Activated T-cell treated with anti-CD3 and anti-CD28 coated beads, Interleukin-2, amount 50 U/mL, for 4 hours (primary cell): ENCODE measurements around the gene SDF2. TPM values are rescaled to one million over a fixed set of nuclear protein-coding genes. Genes with fewer than 3 reads are reported as not detected.

ENCODE experiments used
- ATAC-seq, 2 donors: fragments of 200-7000 bp; cut with Tn5 transposase; one replicate each; pipeline ENCODE4 v1.10.0; 2021
- DNase-seq: peaks from one replicate; pipeline ENCODE4 v3.0.0-alpha.2; 2020
- H3K27me3 Mint-ChIP-seq: one replicate; pipeline ENCODE4 v1.8.0; 2021; ENCODE audit warnings: low read depth, mixed read lengths
- H3K36me3 Mint-ChIP-seq: one replicate; pipeline ENCODE4 v1.8.0; 2022; ENCODE audit warnings: mixed read lengths; ENCODE audit not compliant: insufficient read depth
- H3K4me1 Mint-ChIP-seq: one replicate; pipeline ENCODE4 v1.8.0; 2021; ENCODE audit warnings: low read depth, mixed read lengths
- H3K4me3 Mint-ChIP-seq: one replicate; pipeline ENCODE4 v1.8.0; 2021; ENCODE audit warnings: mild to moderate bottlenecking, moderate library complexity, mixed read lengths
- H3K9me3 Mint-ChIP-seq: one replicate; pipeline ENCODE4 v1.8.0; 2021; ENCODE audit warnings: mixed read lengths
- total RNA-seq, 3 donors: library from RNA; stranded (reverse); gene quantifications; one replicate each; pipeline ENCODE4 v1.2.1, GENCODE V29; 2021

Gene SDF2, protein sequence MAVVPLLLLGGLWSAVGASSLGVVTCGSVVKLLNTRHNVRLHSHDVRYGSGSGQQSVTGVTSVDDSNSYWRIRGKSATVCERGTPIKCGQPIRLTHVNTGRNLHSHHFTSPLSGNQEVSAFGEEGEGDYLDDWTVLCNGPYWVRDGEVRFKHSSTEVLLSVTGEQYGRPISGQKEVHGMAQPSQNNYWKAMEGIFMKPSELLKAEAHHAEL
- 10 to 100 TPM; 42.8 to 46.6 (median 45.4) TPM for total RNA-seq

DNA sequence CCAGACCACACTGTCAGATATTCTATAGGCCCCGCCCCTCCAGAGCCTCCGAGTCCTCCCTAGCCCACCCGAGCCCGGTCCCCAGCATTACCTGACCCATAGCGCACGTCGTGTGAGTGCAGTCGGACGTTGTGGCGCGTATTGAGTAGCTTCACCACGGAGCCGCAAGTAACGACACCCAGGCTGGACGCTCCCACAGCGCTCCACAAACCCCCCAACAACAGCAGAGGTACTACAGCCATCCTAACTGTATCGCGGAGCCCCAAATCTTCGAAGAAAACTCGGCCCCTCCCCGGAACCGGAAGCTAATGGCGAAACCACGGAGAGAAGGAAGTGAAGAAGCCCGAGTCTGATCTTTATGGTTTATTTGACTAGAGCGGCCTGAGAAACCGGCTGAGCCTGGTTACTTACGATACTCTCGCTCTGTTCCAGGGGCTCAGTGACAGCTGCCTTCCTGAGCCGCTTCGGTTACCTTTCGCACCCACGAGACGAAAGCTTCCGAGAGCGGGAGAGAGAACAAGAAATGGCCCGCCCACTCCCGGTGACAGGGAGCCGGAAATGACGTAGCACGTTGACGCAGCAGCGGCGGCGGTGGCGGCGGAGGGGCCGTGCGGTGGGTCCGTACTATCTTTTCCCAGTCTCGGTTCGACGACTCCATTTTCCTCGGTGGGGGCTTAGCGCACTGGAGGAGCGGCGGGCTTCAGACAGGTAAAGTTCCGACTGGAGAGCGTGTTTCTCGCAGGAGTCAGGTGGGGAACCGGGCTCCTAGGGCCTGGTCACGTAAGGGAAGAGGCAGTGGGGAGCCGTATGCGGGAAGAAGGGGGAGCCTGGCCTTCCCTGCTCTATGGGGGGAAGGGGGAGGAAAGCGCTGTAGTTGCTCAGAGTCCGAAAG is at the start of gene SDF2, which contains the start of gene SUPT6H:
SDF2 (minus strand) TSS at position 272 of the 892 bp plus-strand sequence; CDS start at position 242, 30 bp downstream.
SUPT6H (plus strand) TSS at position 571 of the 892 bp plus-strand sequence. CDS start 11,197 bp downstream, outside the sequence.
- peaks cover 56% of the 10 kb centered on the region for H3K4me1 Mint-ChIP-seq
- peak; percentile 88 to 89 for ATAC-seq
- peak; percentile 95 for DNase-seq
- no peaks in the 10 kb centered on the region for H3K27me3 Mint-ChIP-seq
- H3K36me3 Mint-ChIP-seq, result peaks cover 28% of the 10 kb centered on the region
- H3K9me3 Mint-ChIP-seq, result no peaks in the 10 kb centered on the region
- peak within 1 kb of the TSS; percentile 100 for H3K4me3 Mint-ChIP-seq

DNA sequence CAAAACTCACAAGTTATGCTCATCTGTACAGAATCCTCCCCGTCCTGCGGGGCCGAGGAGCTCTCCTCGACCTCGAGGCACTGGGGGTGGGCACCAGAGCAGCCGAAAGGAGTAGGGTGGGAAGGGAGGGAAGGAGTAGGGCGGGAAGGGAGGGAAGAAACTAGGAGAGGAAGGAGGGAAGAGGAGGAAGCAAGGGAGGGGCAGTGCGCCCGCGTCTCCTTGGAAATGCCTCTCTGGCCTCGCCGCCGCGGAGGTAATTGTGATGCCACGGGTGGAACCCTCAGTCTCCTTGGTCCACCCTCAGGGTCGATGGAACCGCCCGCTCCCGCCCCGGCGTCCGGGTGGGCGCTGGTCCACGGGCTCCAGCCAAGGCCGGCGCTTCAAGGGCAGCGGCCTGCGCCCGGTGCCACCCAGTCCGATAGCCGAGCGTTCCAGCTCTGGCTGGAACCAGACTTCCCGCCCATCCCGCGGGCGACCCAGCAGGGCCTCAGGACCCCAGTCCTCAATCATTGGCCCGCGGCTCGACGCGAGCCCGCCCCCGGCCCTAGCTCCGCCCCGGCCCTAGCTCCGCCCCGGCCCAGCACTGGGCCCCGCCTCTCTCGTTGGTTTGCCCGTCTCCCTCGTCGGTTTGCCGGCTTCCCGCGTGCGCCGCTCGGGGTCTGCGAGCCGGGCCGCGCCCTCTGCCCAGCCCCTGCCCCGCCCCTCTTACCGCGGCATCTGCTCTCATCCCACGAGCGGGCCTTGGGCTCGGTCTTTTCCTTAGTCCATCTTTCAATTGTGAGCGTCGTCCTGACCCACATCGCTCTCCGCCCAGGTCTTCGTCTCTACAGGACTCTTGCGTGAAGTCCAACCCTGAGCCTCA is 49.4 kb upstream of the SDF2 start:
- Mint-ChIP-seq H3K4me3 (peak overlapping the region; percentile 80), H3K27me3 (peaks cover 7% of the 10 kb centered on the region)

DNA sequence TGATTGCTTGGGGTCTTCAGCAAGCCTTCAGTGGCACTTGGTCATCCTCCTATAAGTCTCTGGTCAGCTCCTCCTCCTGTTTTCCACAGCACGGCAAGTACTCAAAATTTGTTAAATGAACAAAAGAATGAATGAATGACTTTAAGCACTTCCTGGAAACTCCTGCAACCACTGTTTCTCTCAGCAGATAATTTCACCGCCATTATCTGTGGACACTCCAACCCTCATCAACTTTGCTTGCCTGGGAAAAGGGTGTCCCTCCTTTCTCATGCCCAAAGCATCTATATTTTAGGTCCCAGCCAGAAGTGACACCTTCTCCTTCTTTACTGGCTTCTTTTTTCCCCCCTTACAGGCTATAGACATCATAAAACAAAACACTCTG is 45.6 kb upstream of the SDF2 start:
- no peaks in the 10 kb centered on the region for H3K9me3 Mint-ChIP-seq
- H3K36me3 Mint-ChIP-seq, result peaks cover 9% of the 10 kb centered on the region
- H3K4me3 Mint-ChIP-seq, result no peak overlapping the region
- H3K27me3 Mint-ChIP-seq, result no peaks in the 10 kb centered on the region
- no peak for DNase-seq
- peaks cover 14% of the 10 kb centered on the region for H3K4me1 Mint-ChIP-seq
- no peak for ATAC-seq

More for the DNA sequence above, 49.4 kb upstream of the SDF2 start:
- peak; percentile 89 to 93 for ATAC-seq
- H3K9me3 Mint-ChIP-seq, result no peaks in the 10 kb centered on the region
- H3K4me1 Mint-ChIP-seq, result peaks cover 18% of the 10 kb centered on the region
- peak; percentile 85 for DNase-seq
- no peaks in the 10 kb centered on the region for H3K36me3 Mint-ChIP-seq

DNA sequence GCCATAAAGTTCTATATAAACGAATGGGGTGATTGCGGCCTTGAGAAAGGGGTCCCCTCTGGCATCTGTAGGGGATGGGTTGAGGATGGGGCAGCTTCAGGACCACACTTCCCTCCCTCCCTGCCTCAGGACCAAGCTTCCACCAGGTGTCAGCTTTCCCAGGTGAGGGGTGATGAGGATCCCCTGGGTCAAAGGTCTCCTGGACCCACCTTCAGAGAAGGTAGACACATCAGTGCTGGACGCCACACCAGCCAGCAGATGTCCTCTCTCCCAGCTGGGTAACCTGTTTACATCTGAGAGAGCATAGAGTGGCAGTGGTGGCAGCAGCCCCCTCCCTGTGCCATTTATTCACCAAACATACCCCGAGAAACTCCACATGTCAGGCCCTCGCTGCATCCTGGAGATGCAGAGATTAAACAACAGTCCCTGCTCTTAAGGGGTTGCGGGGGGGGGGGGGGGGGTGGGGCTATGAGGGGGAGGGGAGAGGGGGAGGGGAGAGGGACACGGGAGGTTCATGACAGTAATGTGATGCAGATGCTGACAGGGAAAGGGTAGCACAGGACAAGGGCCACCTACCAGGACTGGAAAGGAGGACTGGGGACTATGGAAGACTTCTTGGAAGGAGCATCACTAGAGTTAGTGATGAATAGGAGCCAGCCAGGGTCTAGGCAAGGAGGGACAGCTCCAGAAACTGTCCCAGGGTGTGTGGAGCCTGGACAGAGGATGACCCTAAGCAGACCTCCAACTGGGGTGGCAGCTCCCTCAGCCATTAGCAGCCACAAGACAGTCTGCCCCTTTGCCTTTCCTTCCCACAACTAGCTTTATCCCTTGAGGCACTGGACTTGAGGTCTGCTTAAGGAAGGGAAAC is 45.0 kb upstream of the SDF2 start:
- DNase-seq (no peak), ATAC-seq (no peak)
- Mint-ChIP-seq H3K27me3 (no peaks in the 10 kb centered on the region), H3K9me3 (no peaks in the 10 kb centered on the region), H3K4me3 (no peak overlapping the region), H3K4me1 (peaks cover 8% of the 10 kb centered on the region), H3K36me3 (peaks cover 12% of the 10 kb centered on the region)

DNA sequence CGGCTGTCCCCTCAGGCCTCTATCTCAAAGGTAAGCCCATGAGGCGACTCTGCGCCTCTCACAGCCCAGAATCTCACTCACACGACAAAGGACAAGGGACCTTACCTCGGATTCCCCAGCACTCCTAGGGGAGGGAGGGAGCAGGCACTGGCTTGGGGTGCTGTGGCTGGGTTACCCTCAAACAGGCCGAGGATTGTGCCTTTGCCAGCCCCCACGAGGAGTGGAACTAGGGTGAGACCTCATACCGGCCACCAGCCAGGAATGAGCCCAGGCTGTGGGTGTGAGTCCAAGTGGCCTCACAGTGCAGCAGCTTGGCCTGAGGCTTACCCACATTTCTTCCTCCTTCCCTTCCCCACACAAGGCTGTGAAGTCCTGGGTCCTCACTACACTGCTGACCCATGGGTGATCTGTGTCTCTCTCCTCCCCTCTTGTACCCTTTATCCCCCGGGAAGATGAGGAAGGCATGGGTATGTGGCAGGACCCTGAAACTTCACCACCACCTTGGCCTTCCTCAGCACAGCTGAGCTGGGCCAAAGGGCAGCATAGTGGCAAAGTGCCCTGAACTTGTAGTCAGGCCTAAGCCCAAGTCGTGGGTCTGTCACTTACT is 44.1 kb upstream of the SDF2 start:
- H3K4me3 Mint-ChIP-seq, result no peak overlapping the region
- DNase-seq, result no peak
- H3K9me3 Mint-ChIP-seq, result no peaks in the 10 kb centered on the region
- H3K4me1 Mint-ChIP-seq, result peaks cover 3% of the 10 kb centered on the region
- peaks cover 16% of the 10 kb centered on the region for H3K36me3 Mint-ChIP-seq
- H3K27me3 Mint-ChIP-seq, result no peaks in the 10 kb centered on the region
- ATAC-seq, result no peak

DNA sequence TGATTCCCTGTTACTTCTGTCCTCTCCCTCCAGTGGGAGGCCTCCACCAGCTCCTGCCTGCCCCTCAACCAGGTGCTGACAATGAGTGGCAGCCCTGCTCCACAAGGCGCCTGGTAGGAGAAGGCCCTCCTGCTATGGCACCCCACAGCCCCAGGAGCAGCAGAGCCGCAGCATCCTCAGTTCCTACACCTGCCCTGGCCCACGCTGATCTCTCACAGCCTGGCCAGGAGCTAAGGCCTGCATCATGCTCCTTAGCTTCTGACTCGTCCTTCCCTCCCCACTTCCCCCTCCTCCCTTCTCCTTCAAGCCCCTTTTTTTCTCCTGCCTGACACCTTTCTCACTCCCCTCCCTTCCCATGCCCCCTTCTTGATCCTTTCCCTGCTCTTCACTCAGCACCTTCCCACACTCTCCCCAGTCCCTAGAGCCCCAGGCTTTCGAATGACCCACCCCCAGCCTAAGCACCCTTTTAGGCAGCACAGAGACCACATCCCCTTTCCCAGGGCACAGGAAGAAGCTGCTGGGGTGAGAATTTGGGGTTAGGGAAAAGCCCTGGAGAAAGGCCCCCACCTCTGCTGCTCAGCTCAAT is 43.5 kb upstream of the SDF2 start:
- no peak for ATAC-seq
- H3K4me3 Mint-ChIP-seq, result no peak overlapping the region
- H3K9me3 Mint-ChIP-seq, result no peaks in the 10 kb centered on the region
- DNase-seq, result no peak
- peaks cover 19% of the 10 kb centered on the region for H3K36me3 Mint-ChIP-seq
- H3K27me3 Mint-ChIP-seq, result no peaks in the 10 kb centered on the region
- no peaks in the 10 kb centered on the region for H3K4me1 Mint-ChIP-seq

DNA sequence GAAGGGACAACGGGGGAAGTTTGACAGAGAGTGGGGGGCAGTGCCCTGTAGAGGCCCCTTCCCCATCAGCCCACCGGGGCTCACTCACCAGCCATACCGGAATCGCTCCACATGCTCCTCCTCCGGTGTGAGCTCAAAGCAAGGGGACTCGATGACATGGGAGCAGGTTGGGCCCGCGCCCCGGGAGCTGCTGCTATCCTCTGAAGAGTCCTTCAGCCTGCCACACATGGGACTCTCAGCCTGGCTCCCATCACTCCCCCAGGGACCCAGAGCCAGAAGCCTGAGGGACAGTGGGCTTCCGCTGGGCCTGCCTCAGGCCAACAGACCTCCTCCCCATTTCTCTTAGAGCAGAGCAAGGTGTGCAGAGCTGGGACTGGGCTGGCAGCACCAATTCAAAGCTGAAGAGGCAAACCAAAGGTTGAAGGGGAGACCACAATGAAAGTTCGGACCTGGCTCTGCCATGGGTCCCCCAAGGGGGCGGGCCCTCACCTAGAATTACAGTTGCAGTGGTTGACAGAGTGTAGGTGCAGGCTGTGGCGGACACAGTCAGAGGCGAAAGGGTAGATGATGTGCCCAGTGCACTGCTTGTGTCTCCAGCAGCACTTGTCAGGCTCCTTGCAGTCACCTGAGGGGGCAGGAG is 42.6 kb upstream of the SDF2 start:
- Mint-ChIP-seq H3K4me3 (no peak overlapping the region), H3K4me1 (no peaks in the 10 kb centered on the region), H3K36me3 (peaks cover 22% of the 10 kb centered on the region), H3K27me3 (no peaks in the 10 kb centered on the region), H3K9me3 (no peaks in the 10 kb centered on the region)
- ATAC-seq (no peak), DNase-seq (no peak)

DNA sequence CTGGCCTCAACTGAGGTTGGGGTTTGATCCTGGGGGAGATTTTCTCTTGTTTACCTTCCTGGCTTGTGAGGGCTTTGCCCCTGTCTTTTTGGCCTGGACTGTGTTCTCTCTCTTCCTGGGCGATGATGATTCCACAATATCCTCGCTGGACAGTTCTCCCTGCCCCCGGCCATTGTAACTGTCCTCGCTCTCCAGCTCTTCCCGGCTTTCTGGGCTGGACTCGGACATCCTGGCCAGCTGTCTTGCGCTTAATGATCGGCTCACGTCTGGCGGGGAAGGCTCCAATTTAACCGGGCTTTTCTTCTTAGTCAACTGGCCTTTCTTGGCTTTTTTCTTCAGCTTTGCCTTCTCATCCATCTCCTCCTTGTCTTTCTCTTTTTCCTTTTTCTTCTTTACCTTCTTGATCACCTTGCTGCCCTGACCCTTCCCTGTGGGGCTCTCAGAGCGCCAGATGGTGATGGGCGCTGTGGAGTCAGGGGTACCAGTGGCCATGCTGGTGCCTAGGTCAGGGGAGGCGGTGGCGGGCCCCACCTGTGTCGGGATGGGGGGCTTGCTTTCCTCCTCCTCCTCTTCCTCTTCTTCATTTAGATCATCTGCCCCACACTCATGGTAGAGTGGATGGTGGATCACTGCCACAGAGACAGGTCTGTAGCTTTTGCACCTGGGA is 42.0 kb upstream of the SDF2 start:
- DNase-seq (no peak), ATAC-seq (no peak)
- H3K9me3 Mint-ChIP-seq, result no peaks in the 10 kb centered on the region
- peaks cover 22% of the 10 kb centered on the region for H3K36me3 Mint-ChIP-seq
- no peaks in the 10 kb centered on the region for H3K27me3 Mint-ChIP-seq
- no peak overlapping the region for H3K4me3 Mint-ChIP-seq
- no peaks in the 10 kb centered on the region for H3K4me1 Mint-ChIP-seq

DNA sequence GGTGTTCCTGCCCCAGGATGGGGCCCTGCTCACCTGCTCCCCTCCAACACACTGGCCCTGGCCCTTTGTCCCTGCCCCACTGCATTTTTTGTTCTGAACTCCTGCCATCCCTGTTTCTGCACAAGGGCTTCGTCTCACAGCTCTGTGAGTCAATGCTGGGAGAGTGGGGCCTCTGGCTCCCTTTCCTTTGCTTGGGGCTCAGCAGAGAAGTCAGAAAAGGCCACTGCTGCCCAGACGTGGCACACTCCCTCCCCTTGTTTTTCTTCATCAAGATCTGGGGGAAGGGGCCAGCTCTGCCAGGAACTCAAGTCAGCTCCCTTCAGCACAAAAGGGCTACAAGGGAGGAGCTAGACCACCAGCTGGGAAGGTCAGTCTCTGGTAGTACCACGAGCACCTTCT is 41.0 kb upstream of the SDF2 start:
- no peak for DNase-seq

DNA sequence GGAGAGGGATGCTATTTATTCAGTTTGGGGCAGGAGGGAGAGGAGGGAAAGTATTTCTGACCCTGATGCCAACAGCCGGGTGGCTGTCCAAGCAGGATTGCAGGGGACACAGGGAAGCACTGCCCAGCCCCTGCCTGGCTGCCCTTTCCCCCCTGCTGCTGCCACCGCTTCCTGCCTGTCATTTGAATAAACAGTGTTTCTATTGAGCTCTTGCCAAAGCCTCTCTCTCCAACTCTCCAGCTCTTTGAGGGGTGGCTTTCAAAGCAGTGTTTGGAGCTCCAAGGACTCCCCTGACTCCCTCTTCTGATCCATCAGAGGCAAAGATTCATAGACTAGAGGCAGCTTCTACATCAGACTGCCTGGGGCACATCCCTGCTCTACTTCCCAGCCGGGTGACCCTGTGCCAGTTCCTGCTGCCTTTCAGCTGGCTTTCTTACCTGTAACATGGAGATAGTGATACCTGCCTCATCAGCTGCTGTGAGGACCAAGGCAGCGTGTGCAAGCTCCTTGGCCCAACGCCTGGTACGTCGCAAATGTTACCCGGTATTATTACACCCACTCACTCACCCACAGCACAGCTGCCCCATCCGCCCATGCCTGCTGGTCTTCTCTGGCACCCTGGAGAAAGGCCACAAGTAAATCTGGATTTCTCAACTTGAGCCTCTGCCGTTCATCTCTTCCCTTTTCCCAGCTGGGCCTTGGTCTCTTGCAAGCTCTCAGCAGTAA is 40.5 kb upstream of the SDF2 start:
- Mint-ChIP-seq H3K4me1 (peaks cover 1% of the 10 kb centered on the region), H3K27me3 (no peaks in the 10 kb centered on the region), H3K9me3 (no peaks in the 10 kb centered on the region), H3K36me3 (peaks cover 30% of the 10 kb centered on the region), H3K4me3 (no peak overlapping the region)
- DNase-seq (no peak), ATAC-seq (no peak)

More for the DNA sequence above, 41.0 kb upstream of the SDF2 start:
- Mint-ChIP-seq H3K36me3 (peaks cover 26% of the 10 kb centered on the region), H3K9me3 (no peaks in the 10 kb centered on the region), H3K4me1 (peaks cover 1% of the 10 kb centered on the region), H3K27me3 (no peaks in the 10 kb centered on the region), H3K4me3 (no peak overlapping the region)
- ATAC-seq, result no peak

DNA sequence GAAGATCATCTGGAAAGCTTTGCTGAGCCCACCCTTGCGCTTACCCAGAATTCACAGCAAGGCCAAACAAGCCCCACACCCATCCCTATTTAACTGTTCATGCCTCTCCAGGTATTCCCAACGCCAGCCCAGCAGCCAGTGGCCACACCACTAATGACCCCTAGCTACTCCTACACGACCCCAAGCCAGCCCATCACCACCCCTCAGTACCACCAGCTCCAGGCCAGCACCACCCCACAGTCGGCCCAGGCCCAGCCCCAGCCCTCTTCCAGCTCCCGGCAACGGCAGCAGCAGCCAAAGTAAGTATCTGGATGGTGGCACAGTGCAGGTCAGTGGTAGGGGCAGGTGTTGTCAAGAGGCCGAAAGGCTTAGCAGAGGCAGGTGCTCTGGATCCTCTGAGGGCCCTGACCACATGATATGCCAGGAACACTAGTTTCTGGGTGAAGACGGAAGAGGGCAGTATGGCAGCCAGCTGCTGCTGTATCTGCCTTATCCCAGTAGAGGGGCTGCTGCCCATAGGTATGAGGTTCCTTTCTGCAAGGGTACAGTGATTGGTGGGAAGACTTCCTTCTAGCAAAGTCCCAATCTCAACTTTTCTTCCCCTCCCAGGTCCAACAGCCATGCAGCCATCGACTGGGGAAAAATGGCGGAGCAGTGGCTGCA is 39.3 kb upstream of the SDF2 start:
- Mint-ChIP-seq H3K27me3 (no peaks in the 10 kb centered on the region), H3K4me3 (no peak overlapping the region), H3K36me3 (peaks cover 31% of the 10 kb centered on the region), H3K9me3 (no peaks in the 10 kb centered on the region), H3K4me1 (peaks cover 1% of the 10 kb centered on the region)
- ATAC-seq (no peak), DNase-seq (no peak)
